HepG2 (cell line): ENCODE results near the gene SASH1. TPM values are rescaled to one million over a fixed set of nuclear protein-coding genes. Genes with fewer than 3 reads are reported as not detected.

Experiments used
- ATAC-seq: fragments of 200-7000 bp; cut with Tn5 transposase; 3 replicates; pipeline ENCODE4 v1.9.1; 2020; ENCODE audit warnings: mild to moderate bottlenecking, moderate library complexity
- BruUV-seq: library from RNA; stranded (reverse); fragments of 400-500 nt; replicated peaks from 2 replicates; lab custom pipeline; 2021; lab: Mats Ljungman, UMichigan
- CTCF ChIA-PET: fragments of 300-600 bp; formaldehyde crosslinking; extraction: SDS; loops from one replicate; lab custom pipeline; 2021; ENCODE audit warnings: low total read pairs, inconsistent platforms, low intra/inter-chr PET ratio; lab: Yijun Ruan, JAX
- POLR2A ChIA-PET: fragments of 350-600 bp; sonication (Branson Sonifier 250); formaldehyde crosslinking; loops from one replicate; lab custom pipeline; 2020; ENCODE audit warnings: antibody characterized with exemption, inconsistent platforms; lab: Yijun Ruan, JAX
- DNase-seq: peaks from one replicate; pipeline ENCODE4 v3.0.0-alpha.2; 2015; ENCODE audit warnings: low spot score
- FAIRE-seq: peaks from 3 replicates; lab custom pipeline; 2011; peaks lifted over from hg19 to GRCh38; lab: Jason Lieb, UNC
- H2AFZ ChIP-seq: one replicate; pipeline ENCODE4 v1.6.1; 2011; ENCODE audit warnings: low read length, inconsistent platforms
- H3K27ac ChIP-seq: fragments of 300-600 bp; 3 replicates; pipeline ENCODE4 v1.8.0; 2011; ENCODE audit warnings: mixed run types, mild to moderate bottlenecking, mixed read lengths, low read length, inconsistent platforms; ENCODE audit not compliant: insufficient read depth; ENCODE audit errors: extremely low read length
- H3K27me3 ChIP-seq, 2 experiments: fragments of 200-600 bp in 1 of 2; 2 replicates in 1 of 2; 3 replicates in 1 of 2; pipeline versions ENCODE4 v1.6.0 to v1.8.0; 2011; ENCODE audit warnings: low read length in 2 of 2, mild to moderate bottlenecking in 2 of 2, moderate library complexity in 2 of 2, inconsistent platforms in 1 of 2; ENCODE audit not compliant: insufficient read depth in 2 of 2, control insufficient read depth in 1 of 2
- H3K36me3 ChIP-seq, 2 experiments: fragments of 200-600 bp in 1 of 2; replicated peaks in 1 of 2; 2 replicates in 1 of 2; 3 replicates in 1 of 2; pipeline versions ENCODE4 v1.5.1 to v1.8.0; 2011; ENCODE audit warnings: low read length in 2 of 2, inconsistent platforms in 1 of 2; ENCODE audit not compliant: insufficient read depth in 2 of 2, control insufficient read depth in 1 of 2
- H3K4me1 ChIP-seq: 2 replicates; pipeline ENCODE4 v1.5.1; 2012; ENCODE audit warnings: low read length, inconsistent platforms; ENCODE audit not compliant: insufficient read depth
- H3K4me2 ChIP-seq: 2 replicates; pipeline ENCODE4 v1.6.0; 2011; ENCODE audit warnings: low read depth, low read length, inconsistent platforms
- H3K4me3 ChIP-seq, 3 experiments: fragments of 200-600 bp in 1 of 3; sonication (generic), shearing (Covaris generic) in 1 of 3; replicated peaks in 1 of 3; 2 replicates each; pipeline ENCODE4 v1.5.1; 2011 to 2016; ENCODE audit warnings: low read length in 3 of 3, inconsistent platforms in 2 of 3, low read depth in 2 of 3, mild to moderate bottlenecking in 2 of 3, control low read depth in 1 of 3, mixed read lengths in 1 of 3; ENCODE audit not compliant: insufficient read depth in 1 of 3
- H3K79me2 ChIP-seq: one replicate; pipeline ENCODE4 v1.6.1; 2011; ENCODE audit warnings: low read length, inconsistent platforms; ENCODE audit not compliant: insufficient read depth
- H3K9ac ChIP-seq: 2 replicates; pipeline ENCODE4 v1.6.0; 2011; ENCODE audit warnings: mild to moderate bottlenecking, low read depth, low read length, inconsistent platforms; ENCODE audit not compliant: insufficient read depth
- H3K9me3 ChIP-seq: 2 replicates; pipeline ENCODE4 v1.5.1; 2012; ENCODE audit warnings: mild to moderate bottlenecking, low read length
- H4K20me1 ChIP-seq: 2 replicates; pipeline ENCODE4 v1.6.0; 2011; ENCODE audit warnings: inconsistent platforms, mild to moderate bottlenecking, low read length, moderate library complexity; ENCODE audit not compliant: insufficient read depth
- FOXM1 ChIP-seq: sonication (generic); formaldehyde crosslinking; IDR thresholded peaks from 2 replicates; pipeline ENCODE4 v1.5.0; 2020; ENCODE audit warnings: missing genetic modification reagents
- HMGXB3 ChIP-seq: sonication (generic); formaldehyde crosslinking; IDR thresholded peaks from 2 replicates; pipeline ENCODE4 v1.4.0; 2020; ENCODE audit warnings: missing genetic modification reagents, borderline replicate concordance
- MNT ChIP-seq: fragments of 450-650 bp; IDR thresholded peaks from 2 replicates; pipeline ENCODE4 v1.6.1; 2016
- POLR2AphosphoS2 ChIP-seq: IDR thresholded peaks from 2 replicates; pipeline ENCODE4 v1.6.1; 2011; ENCODE audit warnings: low read depth, low read length, improper control_type of control experiment
- SMAD9 ChIP-seq: sonication (generic); formaldehyde crosslinking; IDR thresholded peaks from 2 replicates; pipeline ENCODE4 v1.5.1; 2020; ENCODE audit warnings: mild to moderate bottlenecking, missing genetic modification reagents
- ZNF256 ChIP-seq: sonication (generic); formaldehyde crosslinking; conservative IDR thresholded peaks from 2 replicates; pipeline ENCODE4 v1.4.0; 2020; ENCODE audit warnings: missing genetic modification reagents
- WGBS: methylation state at CpG from one replicate; pipeline ENCODE4 v1.1.6; 2017; ENCODE audit warnings: low lambda C conversion rate; 5-methylcytosine and 5-hydroxymethylcytosine counted together
- in situ Hi-C: cut with HindIII; loops from 2 replicates; pipeline ENCODE4 v1.10.0; 2017; ENCODE audit warnings: low pct_unique_long_range_greater_than_20kb; ENCODE audit not compliant: extremely low pct_ligation_motif_present
- intact Hi-C: fragments of 100-400 bp; cut with micrococcal nuclease; formaldehyde crosslinking; loops from one replicate; pipeline ENCODE4 v1.10.0; 2022; ENCODE audit not compliant: unreplicated experiment
- polyA plus RNA-seq, 8 experiments: library from polyadenylated mRNA; depleted of rRNA in 3 of 8; stranded (reverse) in 7 of 8; unstranded in 1 of 8; fragments of >200 nt; fragmentation: Illumina TruSeq in 4 of 8; extraction: Trizol in 4 of 8; gene quantifications; 2 replicates each; pipeline versions ENCODE4 v1.2.1 to v1.2.3, GENCODE V29; 2011 to 2016; ENCODE audit warnings: low read depth in 4 of 8, missing spikeins in 1 of 8, mixed read lengths in 1 of 8; ENCODE audit not compliant: insufficient read depth in 1 of 8
- total RNA-seq, 5 experiments: library from RNA; depleted of rRNA; stranded (reverse); fragments of >200 nt; fragmentation: Illumina TruSeq; extraction: Trizol; gene quantifications; 2 replicates each; pipeline ENCODE4 v1.2.3, GENCODE V29; 2016; ENCODE audit warnings: low read depth in 1 of 5

SASH1 gene
- total and polyA plus RNA-seq, 2 of the 13 experiments (the other 11 are each of a cell fraction or from before 2014, with no cell fraction given), result 7.5 to 8.2 TPM

- H3K27ac ChIP-seq, result no peak overlapping the region
- in situ Hi-C loops (no loop called here), intact Hi-C loops (no loop called here)
- BruUV-seq, result no TSS peak
- H3K4me3 ChIP-seq, result no peak overlapping the region
- DNase-seq (no peak), FAIRE-seq (no peak), ATAC-seq (no peak)
- no peaks in the 10 kb centered on the region for H3K27me3 ChIP-seq
- WGBS, result 87% methylated on average over 3 of the region's 3 CpGs
- no peak for TF ChIP-seq ZNF256 (CRISPR knock-in tag)
- POLR2A ChIA-PET, result no interaction called here
- H2AFZ ChIP-seq, result no peak overlapping the region
- H3K4me1 ChIP-seq, result no peaks in the 10 kb centered on the region; the same call in 1 of the 2 replicates
- no peak overlapping the region for H3K4me2 ChIP-seq
- CTCF ChIA-PET, result no interaction called here
- no peaks in the 10 kb centered on the region for H3K9me3 ChIP-seq
- H3K36me3 ChIP-seq, result peaks cover 4 to 5% of the 10 kb centered on the region in 2 experiments; a peak in 2 of 5 replicates
- H3K79me2 ChIP-seq, result no peaks in the 10 kb centered on the region
- no peak overlapping the region for H3K9ac ChIP-seq
- no peaks in the 10 kb centered on the region for H4K20me1 ChIP-seq
Measured at GRCh38 chr6:148446681-148447080, 104.0 kb downstream of the SASH1 start.

- ATAC-seq (no peak), FAIRE-seq (no peak), DNase-seq (no peak)
- no peaks in the 10 kb centered on the region for H3K4me1 ChIP-seq
- H3K4me2 ChIP-seq, result no peak overlapping the region
- H4K20me1 ChIP-seq, result no peaks in the 10 kb centered on the region
- H3K4me3 ChIP-seq, result no peak overlapping the region
- H3K9ac ChIP-seq, result no peak overlapping the region
- intact Hi-C loops, result no loop called here
- no peak for TF ChIP-seq HMGXB3
- no peak for TF ChIP-seq SMAD9 (CRISPR knock-in tag)
- 0 out of 2 replicates have a peak, but pooled peaks have one; percentile 4 for TF ChIP-seq MNT
- no peak for TF ChIP-seq POLR2AphosphoS2
- no peak for TF ChIP-seq FOXM1 (CRISPR knock-in tag)
- BruUV-seq, result no TSS peak
- ChIA-PET CTCF (no interaction called here), POLR2A (no interaction called here)
- H2AFZ ChIP-seq, result no peak overlapping the region
- peaks cover 5% of the 10 kb centered on the region in 2 experiments; a peak in 2 of 5 replicates for H3K36me3 ChIP-seq
- 95% methylated on average over 12 of the region's 12 CpGs for WGBS
- H3K27me3 ChIP-seq, result no peaks in the 10 kb centered on the region
- H3K27ac ChIP-seq, result no peak overlapping the region
- H3K79me2 ChIP-seq, result no peaks in the 10 kb centered on the region
- in situ Hi-C loops, result no loop called here
- H3K9me3 ChIP-seq, result no peaks in the 10 kb centered on the region
Measured at GRCh38 chr6:148447521-148448230, 105.0 kb downstream of the SASH1 start.
